ENCODE results near the gene UGT8. TPM values are rescaled to one million over a fixed set of nuclear protein-coding genes. Genes with fewer than 3 reads are reported as not detected.
A peak's percentile ranks its signal among the peaks of the same experiment; 100 is the strongest.

Gene UGT8
- total and polyA plus RNA-seq, 8 donors = 3.7 to 12.3 (median 9.5) TPM

GRCh38 chr4:114691865-114692264 lies 93.3 kb downstream of the UGT8 start:
- Histone ChIP-seq H3K4me3 (no peak overlapping the region), H3K4me1 (no peaks in the 10 kb centered on the region), H3K27me3 (no peaks in the 10 kb centered on the region), H3K9me3 (no peaks in the 10 kb centered on the region), H3K27ac (no peak overlapping the region), H3K36me3 (no peaks in the 10 kb centered on the region)
- intact Hi-C loops (cut with DNase I) = loop anchor here in 1 of 2 donors (5.0 kb wide), 1 partner anchor 305 kb away; no protein-coding TSS in a partner anchor
- ATAC-seq (no peak), DNase-seq (no peak)
- TF ChIP-seq CTCF (IDR thresholded peaks at IDR 0.05) = no peak

GRCh38 chr4:114692958-114693357 lies 94.4 kb downstream of the UGT8 start:
- Histone ChIP-seq H3K27ac (no peak overlapping the region), H3K27me3 (no peaks in the 10 kb centered on the region), H3K36me3 (no peaks in the 10 kb centered on the region), H3K9me3 (no peaks in the 10 kb centered on the region), H3K4me1 (no peaks in the 10 kb centered on the region), H3K4me3 (no peak overlapping the region)
- no peak for TF ChIP-seq CTCF (IDR thresholded peaks at IDR 0.05)
- no peak for DNase-seq
- intact Hi-C loops (cut with DNase I) = loop anchor here in 1 of 2 donors (5.0 kb wide), 1 partner anchor 306 kb away; no protein-coding TSS in a partner anchor
- ATAC-seq = no peak

- no peak overlapping the region for H3K4me3 ChIP-seq
- no peaks in the 10 kb centered on the region for H3K27me3 ChIP-seq
- no peak for ATAC-seq
- peak in 1 of 2 donors; percentile 45 for TF ChIP-seq CTCF (IDR thresholded peaks at IDR 0.05)
- peak in 1 of 4 donors; percentile 31 for DNase-seq
- H3K9me3 ChIP-seq = no peaks in the 10 kb centered on the region
- H3K4me1 ChIP-seq = no peaks in the 10 kb centered on the region
- H3K36me3 ChIP-seq = no peaks in the 10 kb centered on the region
- H3K27ac ChIP-seq = no peak overlapping the region
- intact Hi-C loops (cut with DNase I) = loop anchor here in 1 of 2 donors (5.0 kb wide), 1 partner anchor 307 kb away; no protein-coding TSS in a partner anchor
Measured at GRCh38 chr4:114694770-114695169, 96.2 kb downstream of the UGT8 start.

- Histone ChIP-seq H3K4me1 (no peaks in the 10 kb centered on the region), H3K27ac (no peak overlapping the region), H3K27me3 (no peaks in the 10 kb centered on the region), H3K9me3 (no peaks in the 10 kb centered on the region), H3K36me3 (no peaks in the 10 kb centered on the region), H3K4me3 (no peak overlapping the region)
- intact Hi-C loops (cut with DNase I) = no loop called here
- TF ChIP-seq CTCF (IDR thresholded peaks at IDR 0.05) = no peak
- ATAC-seq = no peak
- no peak for DNase-seq
Measured at GRCh38 chr4:114698231-114698630, 99.6 kb downstream of the UGT8 start.

- Histone ChIP-seq H3K27ac (no peak overlapping the region), H3K9me3 (no peaks in the 10 kb centered on the region), H3K36me3 (no peaks in the 10 kb centered on the region), H3K4me3 (no peak overlapping the region), H3K4me1 (no peaks in the 10 kb centered on the region), H3K27me3 (no peaks in the 10 kb centered on the region)
- no peak for TF ChIP-seq CTCF (IDR thresholded peaks at IDR 0.05)
- intact Hi-C loops (cut with DNase I) = no loop called here
- DNase-seq (peak in 2 of 4 donors; percentile 26 to 46), ATAC-seq (no peak)
Measured at GRCh38 chr4:114701491-114701890, 102.9 kb downstream of the UGT8 start.

Measured in left lung (tissue), 10 donors.